HepG2 (cell line): ENCODE measurements around the gene LCE1E. TPM values are rescaled to one million over a fixed set of nuclear protein-coding genes. Genes with fewer than 3 reads are reported as not detected.

Source experiments
- ATAC-seq: fragments of 200-7000 bp; cut with Tn5 transposase; 3 replicates; pipeline ENCODE4 v1.9.1; 2020; ENCODE audit warnings: mild to moderate bottlenecking, moderate library complexity
- Bru-seq: library from RNA; stranded (reverse); fragments of 400-500 nt; gene quantifications from one replicate; lab custom pipeline; 2021; lab: Mats Ljungman, UMichigan
- BruChase-seq, 2 experiments: library from RNA; stranded (reverse); fragments of 400-500 nt; gene quantifications; one replicate each; lab custom pipeline; 2021; lab: Mats Ljungman, UMichigan
- BruUV-seq: library from RNA; stranded (reverse); fragments of 400-500 nt; replicated peaks from 2 replicates; lab custom pipeline; 2021; lab: Mats Ljungman, UMichigan
- CTCF ChIA-PET: fragments of 300-600 bp; formaldehyde crosslinking; extraction: SDS; loops from one replicate; lab custom pipeline; 2021; ENCODE audit warnings: low total read pairs, inconsistent platforms, low intra/inter-chr PET ratio; lab: Yijun Ruan, JAX
- POLR2A ChIA-PET: fragments of 350-600 bp; sonication (Branson Sonifier 250); formaldehyde crosslinking; loops from one replicate; lab custom pipeline; 2020; ENCODE audit warnings: antibody characterized with exemption, inconsistent platforms; lab: Yijun Ruan, JAX
- DNase-seq: peaks from one replicate; pipeline ENCODE4 v3.0.0-alpha.2; 2015; ENCODE audit warnings: low spot score
- FAIRE-seq: peaks from 3 replicates; lab custom pipeline; 2011; peaks lifted over from hg19 to GRCh38; lab: Jason Lieb, UNC
- H2AFZ ChIP-seq: one replicate; pipeline ENCODE4 v1.6.1; 2011; ENCODE audit warnings: low read length, inconsistent platforms
- H3K27ac ChIP-seq: fragments of 300-600 bp; 3 replicates; pipeline ENCODE4 v1.8.0; 2011; ENCODE audit warnings: mixed run types, mild to moderate bottlenecking, mixed read lengths, low read length, inconsistent platforms; ENCODE audit not compliant: insufficient read depth; ENCODE audit errors: extremely low read length
- H3K27me3 ChIP-seq, 2 experiments: fragments of 200-600 bp in 1 of 2; 2 replicates in 1 of 2; 3 replicates in 1 of 2; pipeline versions ENCODE4 v1.6.0 to v1.8.0; 2011; ENCODE audit warnings: low read length in 2 of 2, mild to moderate bottlenecking in 2 of 2, moderate library complexity in 2 of 2, inconsistent platforms in 1 of 2; ENCODE audit not compliant: insufficient read depth in 2 of 2, control insufficient read depth in 1 of 2
- H3K36me3 ChIP-seq, 2 experiments: fragments of 200-600 bp in 1 of 2; replicated peaks in 1 of 2; 2 replicates in 1 of 2; 3 replicates in 1 of 2; pipeline versions ENCODE4 v1.5.1 to v1.8.0; 2011; ENCODE audit warnings: low read length in 2 of 2, inconsistent platforms in 1 of 2; ENCODE audit not compliant: insufficient read depth in 2 of 2, control insufficient read depth in 1 of 2
- H3K4me1 ChIP-seq: 2 replicates; pipeline ENCODE4 v1.5.1; 2012; ENCODE audit warnings: low read length, inconsistent platforms; ENCODE audit not compliant: insufficient read depth
- H3K4me2 ChIP-seq: 2 replicates; pipeline ENCODE4 v1.6.0; 2011; ENCODE audit warnings: low read depth, low read length, inconsistent platforms
- H3K4me3 ChIP-seq, 3 experiments: fragments of 200-600 bp in 1 of 3; sonication (generic), shearing (Covaris generic) in 1 of 3; replicated peaks in 1 of 3; 2 replicates each; pipeline ENCODE4 v1.5.1; 2011 to 2016; ENCODE audit warnings: low read length in 3 of 3, inconsistent platforms in 2 of 3, low read depth in 2 of 3, mild to moderate bottlenecking in 2 of 3, control low read depth in 1 of 3, mixed read lengths in 1 of 3; ENCODE audit not compliant: insufficient read depth in 1 of 3
- H3K79me2 ChIP-seq: one replicate; pipeline ENCODE4 v1.6.1; 2011; ENCODE audit warnings: low read length, inconsistent platforms; ENCODE audit not compliant: insufficient read depth
- H3K9ac ChIP-seq: 2 replicates; pipeline ENCODE4 v1.6.0; 2011; ENCODE audit warnings: mild to moderate bottlenecking, low read depth, low read length, inconsistent platforms; ENCODE audit not compliant: insufficient read depth
- H3K9me3 ChIP-seq: 2 replicates; pipeline ENCODE4 v1.5.1; 2012; ENCODE audit warnings: mild to moderate bottlenecking, low read length
- H4K20me1 ChIP-seq: 2 replicates; pipeline ENCODE4 v1.6.0; 2011; ENCODE audit warnings: inconsistent platforms, mild to moderate bottlenecking, low read length, moderate library complexity; ENCODE audit not compliant: insufficient read depth
- CCAR2 ChIP-seq: fragments of 200-400 bp; formaldehyde crosslinking; optimal IDR thresholded peaks from 2 replicates; pipeline ENCODE3; 2018; ENCODE audit warnings: low read depth, mild to moderate bottlenecking, low read length, moderate library complexity
- HHEX ChIP-seq: IDR thresholded peaks from 2 replicates; pipeline ENCODE4 v1.6.1; 2016; ENCODE audit warnings: control low read depth
- NR2F2 ChIP-seq: IDR thresholded peaks from 2 replicates; pipeline ENCODE4 v1.6.1; 2012; ENCODE audit warnings: low read depth, inconsistent platforms, borderline replicate concordance
- RBM39 ChIP-seq: fragments of 200-400 bp; formaldehyde crosslinking; IDR thresholded peaks from one replicate; pipeline ENCODE4 v1.6.1; 2018; ENCODE audit warnings: antibody characterized with exemption, mild to moderate bottlenecking, low read depth, low read length; ENCODE audit not compliant: poor library complexity, severe bottlenecking
- STAG1 ChIP-seq: sonication (generic); formaldehyde crosslinking; IDR thresholded peaks from 2 replicates; pipeline ENCODE4 v1.4.0; 2020; ENCODE audit warnings: missing genetic modification reagents
- ZNF264 ChIP-seq: sonication (generic); formaldehyde crosslinking; IDR thresholded peaks from 2 replicates; pipeline ENCODE4 v1.4.0; 2020; ENCODE audit warnings: missing genetic modification reagents
- ZSCAN29 ChIP-seq: sonication (generic); formaldehyde crosslinking; conservative IDR thresholded peaks from 2 replicates; pipeline ENCODE4 v1.4.0; 2020; ENCODE audit warnings: mild to moderate bottlenecking, missing genetic modification reagents
- WGBS: methylation state at CpG from one replicate; pipeline ENCODE4 v1.1.6; 2017; ENCODE audit warnings: low lambda C conversion rate; 5-methylcytosine and 5-hydroxymethylcytosine counted together
- in situ Hi-C: cut with HindIII; loops from 2 replicates; pipeline ENCODE4 v1.10.0; 2017; ENCODE audit warnings: low pct_unique_long_range_greater_than_20kb; ENCODE audit not compliant: extremely low pct_ligation_motif_present
- intact Hi-C: fragments of 100-400 bp; cut with micrococcal nuclease; formaldehyde crosslinking; loops from one replicate; pipeline ENCODE4 v1.10.0; 2022; ENCODE audit not compliant: unreplicated experiment
- long read RNA-seq, 2 experiments: library from RNA in 1 of 2; library from polyadenylated mRNA in 1 of 2; stranded (forward) in 1 of 2; unstranded in 1 of 2; transcript quantifications; one replicate each; pipeline ENCODE4 v2.0.0, GENCODE V29; 2019 to 2022
- polyA minus RNA-seq, 3 experiments: library from RNA; depleted of rRNA, polyadenylated mRNA; stranded (reverse); fragments of >200 nt; gene quantifications; 2 replicates each; pipeline ENCODE4 v1.2.3, GENCODE V29; 2011; ENCODE audit warnings: low replicate concordance in 1 of 3
- polyA plus RNA-seq, 8 experiments: library from polyadenylated mRNA; depleted of rRNA in 3 of 8; stranded (reverse) in 7 of 8; unstranded in 1 of 8; fragments of >200 nt; fragmentation: Illumina TruSeq in 4 of 8; extraction: Trizol in 4 of 8; gene quantifications; 2 replicates each; pipeline versions ENCODE4 v1.2.1 to v1.2.3, GENCODE V29; 2011 to 2016; ENCODE audit warnings: low read depth in 4 of 8, missing spikeins in 1 of 8, mixed read lengths in 1 of 8; ENCODE audit not compliant: insufficient read depth in 1 of 8
- total RNA-seq, 5 experiments: library from RNA; depleted of rRNA; stranded (reverse); fragments of >200 nt; fragmentation: Illumina TruSeq; extraction: Trizol; gene quantifications; 2 replicates each; pipeline ENCODE4 v1.2.3, GENCODE V29; 2016; ENCODE audit warnings: low read depth in 1 of 5
- TF ChIP-seq, protein P1 (sequence below): IDR thresholded peaks from 2 replicates; pipeline ENCODE4 v1.6.1; 2016; ENCODE audit warnings: missing compliant biosample characterization, missing genetic modification reagents, borderline replicate concordance
- TF ChIP-seq, protein P2 (sequence below): sonication (generic); formaldehyde crosslinking; IDR thresholded peaks from 2 replicates; pipeline ENCODE4 v1.5.1; 2020; ENCODE audit warnings: mild to moderate bottlenecking, missing genetic modification reagents, borderline replicate concordance
- TF ChIP-seq, protein P3 (sequence below): sonication (generic); formaldehyde crosslinking; IDR thresholded peaks from 2 replicates; pipeline ENCODE4 v1.4.0; 2020; ENCODE audit warnings: mild to moderate bottlenecking, missing genetic modification reagents
- TF ChIP-seq, protein P4 (sequence below): sonication (generic); formaldehyde crosslinking; IDR thresholded peaks from 2 replicates; pipeline ENCODE4 v1.5.1; 2020; ENCODE audit warnings: mild to moderate bottlenecking, moderate library complexity, missing genetic modification reagents

Gene LCE1E, protein sequence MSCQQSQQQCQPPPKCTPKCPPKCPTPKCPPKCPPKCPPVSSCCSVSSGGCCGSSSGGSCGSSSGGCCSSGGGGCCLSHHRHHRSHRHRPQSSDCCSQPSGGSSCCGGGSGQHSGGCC
- not detected in 2 replicates for total RNA-seq (2016; rRNA removed; fragmentation: Illumina TruSeq; extraction: Trizol)
- total RNA-seq (2016; cell fraction: cytosol; rRNA removed; fragmentation: Illumina TruSeq; extraction: Trizol; ENCODE audit: low read depth), result not detected in 2 replicates
- total RNA-seq (2016; cell fraction: insoluble cytoplasmic fraction; rRNA removed; fragmentation: Illumina TruSeq; extraction: Trizol), result 0.24 TPM in 1 of 2 replicates, not detected in the other
- not detected in 2 replicates for total RNA-seq (2016; cell fraction: membrane; rRNA removed; fragmentation: Illumina TruSeq; extraction: Trizol)
- total RNA-seq (2016; cell fraction: nucleus; rRNA removed; fragmentation: Illumina TruSeq; extraction: Trizol), result not detected in 2 replicates
- polyA plus RNA-seq (2011; rRNA removed), result 0.12 TPM in 2 replicates
- polyA plus RNA-seq (2011; cell fraction: cytosol; rRNA removed), result 0.10 and 0.16 TPM in 2 replicates
- polyA plus RNA-seq (2011; cell fraction: nucleus; rRNA removed), result 0.19 TPM in 1 of 2 replicates, not detected in the other
- polyA plus RNA-seq (2012), result not detected in 2 replicates
- not detected in 2 replicates for polyA plus RNA-seq (2016; cell fraction: cytosol; fragmentation: Illumina TruSeq; extraction: Trizol; ENCODE audit: low read depth)
- polyA plus RNA-seq (2016; cell fraction: insoluble cytoplasmic fraction; fragmentation: Illumina TruSeq; extraction: Trizol; ENCODE audit: low read depth), result not detected in 2 replicates
- 0.30 TPM in 1 of 2 replicates, not detected in the other for polyA plus RNA-seq (2016; cell fraction: membrane; fragmentation: Illumina TruSeq; extraction: Trizol; ENCODE audit: low read depth)
- polyA plus RNA-seq (2016; cell fraction: nucleus; fragmentation: Illumina TruSeq; extraction: Trizol; ENCODE audit: insufficient read depth, low read depth), result not detected in 2 replicates
- not detected in 2 replicates for polyA minus RNA-seq (2011; rRNA and poly(A)+ RNA removed; ENCODE audit: low replicate concordance)
- not detected in 2 replicates for polyA minus RNA-seq (2011; cell fraction: cytosol; rRNA and poly(A)+ RNA removed)
- polyA minus RNA-seq (2011; cell fraction: nucleus; rRNA and poly(A)+ RNA removed), result not detected in 2 replicates
- Bru-seq, nascent RNA, result percentile 17 among the genes with signal in this experiment
- BruChase-seq, experiment 1, labeled RNA remaining after a 6-hour chase, result percentile 24 among the genes with signal in this experiment
- BruChase-seq, experiment 2, labeled RNA remaining after a 2-hour chase, result percentile 17 among the genes with signal in this experiment
- long read RNA-seq, experiment 1, result 0 reads
- long read RNA-seq, experiment 2, result 0 reads

DNA sequence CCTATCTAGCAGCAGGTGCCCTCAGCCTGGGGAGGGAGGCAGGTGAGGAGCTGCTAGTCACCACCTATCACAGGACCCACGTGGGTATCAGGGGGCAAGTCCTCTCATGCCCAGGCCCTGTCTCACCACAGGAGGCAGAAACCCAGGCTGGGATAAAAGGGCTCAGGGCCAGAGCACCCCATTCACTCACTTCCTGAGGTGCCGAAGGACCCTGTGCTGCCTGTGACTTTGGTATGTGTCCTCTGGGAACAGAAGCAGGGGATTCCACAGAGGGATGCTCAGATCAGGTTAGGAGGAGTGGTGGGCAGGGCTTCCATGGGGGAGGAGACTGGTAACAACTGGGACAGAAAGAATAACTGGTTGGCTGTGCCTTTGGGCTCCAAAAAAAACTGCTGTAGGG lies at the start of gene LCE1E:
LCE1E (plus strand) TSS at position 181 of the 400 bp plus-strand sequence. CDS start 1,043 bp downstream, outside the sequence.
- H3K4me2 ChIP-seq, result no peak within 1 kb of the TSS
- no peak within 1 kb of the TSS for H3K9ac ChIP-seq
- in situ Hi-C loops (no loop called here), intact Hi-C loops (no loop called here)
- H3K9me3 ChIP-seq, result no peaks in the 10 kb centered on the region
- ATAC-seq (no peak), FAIRE-seq (no peak), DNase-seq (no peak)
- H2AFZ ChIP-seq, result no peak within 1 kb of the TSS
- no TSS peak for BruUV-seq
- WGBS, result 0% methylated on average over 1 of the region's 2 CpGs
- no peak within 1 kb of the TSS for H3K27ac ChIP-seq
- no peaks in the 10 kb centered on the region for H4K20me1 ChIP-seq
- H3K79me2 ChIP-seq, result no peaks in the 10 kb centered on the region
- H3K4me1 ChIP-seq, result no peaks in the 10 kb centered on the region
- CTCF ChIA-PET, result no interaction called here
- H3K4me3 ChIP-seq, result no peak within 1 kb of the TSS
- H3K27me3 ChIP-seq, result no peaks in the 10 kb centered on the region
- no peaks in the 10 kb centered on the region for H3K36me3 ChIP-seq
- POLR2A ChIA-PET, result no interaction called here
- TF ChIP-seq, protein P1, sequence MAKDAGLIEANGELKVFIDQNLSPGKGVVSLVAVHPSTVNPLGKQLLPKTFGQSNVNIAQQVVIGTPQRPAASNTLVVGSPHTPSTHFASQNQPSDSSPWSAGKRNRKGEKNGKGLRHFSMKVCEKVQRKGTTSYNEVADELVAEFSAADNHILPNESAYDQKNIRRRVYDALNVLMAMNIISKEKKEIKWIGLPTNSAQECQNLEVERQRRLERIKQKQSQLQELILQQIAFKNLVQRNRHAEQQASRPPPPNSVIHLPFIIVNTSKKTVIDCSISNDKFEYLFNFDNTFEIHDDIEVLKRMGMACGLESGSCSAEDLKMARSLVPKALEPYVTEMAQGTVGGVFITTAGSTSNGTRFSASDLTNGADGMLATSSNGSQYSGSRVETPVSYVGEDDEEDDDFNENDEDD, result no peak
- TF ChIP-seq, protein P2, sequence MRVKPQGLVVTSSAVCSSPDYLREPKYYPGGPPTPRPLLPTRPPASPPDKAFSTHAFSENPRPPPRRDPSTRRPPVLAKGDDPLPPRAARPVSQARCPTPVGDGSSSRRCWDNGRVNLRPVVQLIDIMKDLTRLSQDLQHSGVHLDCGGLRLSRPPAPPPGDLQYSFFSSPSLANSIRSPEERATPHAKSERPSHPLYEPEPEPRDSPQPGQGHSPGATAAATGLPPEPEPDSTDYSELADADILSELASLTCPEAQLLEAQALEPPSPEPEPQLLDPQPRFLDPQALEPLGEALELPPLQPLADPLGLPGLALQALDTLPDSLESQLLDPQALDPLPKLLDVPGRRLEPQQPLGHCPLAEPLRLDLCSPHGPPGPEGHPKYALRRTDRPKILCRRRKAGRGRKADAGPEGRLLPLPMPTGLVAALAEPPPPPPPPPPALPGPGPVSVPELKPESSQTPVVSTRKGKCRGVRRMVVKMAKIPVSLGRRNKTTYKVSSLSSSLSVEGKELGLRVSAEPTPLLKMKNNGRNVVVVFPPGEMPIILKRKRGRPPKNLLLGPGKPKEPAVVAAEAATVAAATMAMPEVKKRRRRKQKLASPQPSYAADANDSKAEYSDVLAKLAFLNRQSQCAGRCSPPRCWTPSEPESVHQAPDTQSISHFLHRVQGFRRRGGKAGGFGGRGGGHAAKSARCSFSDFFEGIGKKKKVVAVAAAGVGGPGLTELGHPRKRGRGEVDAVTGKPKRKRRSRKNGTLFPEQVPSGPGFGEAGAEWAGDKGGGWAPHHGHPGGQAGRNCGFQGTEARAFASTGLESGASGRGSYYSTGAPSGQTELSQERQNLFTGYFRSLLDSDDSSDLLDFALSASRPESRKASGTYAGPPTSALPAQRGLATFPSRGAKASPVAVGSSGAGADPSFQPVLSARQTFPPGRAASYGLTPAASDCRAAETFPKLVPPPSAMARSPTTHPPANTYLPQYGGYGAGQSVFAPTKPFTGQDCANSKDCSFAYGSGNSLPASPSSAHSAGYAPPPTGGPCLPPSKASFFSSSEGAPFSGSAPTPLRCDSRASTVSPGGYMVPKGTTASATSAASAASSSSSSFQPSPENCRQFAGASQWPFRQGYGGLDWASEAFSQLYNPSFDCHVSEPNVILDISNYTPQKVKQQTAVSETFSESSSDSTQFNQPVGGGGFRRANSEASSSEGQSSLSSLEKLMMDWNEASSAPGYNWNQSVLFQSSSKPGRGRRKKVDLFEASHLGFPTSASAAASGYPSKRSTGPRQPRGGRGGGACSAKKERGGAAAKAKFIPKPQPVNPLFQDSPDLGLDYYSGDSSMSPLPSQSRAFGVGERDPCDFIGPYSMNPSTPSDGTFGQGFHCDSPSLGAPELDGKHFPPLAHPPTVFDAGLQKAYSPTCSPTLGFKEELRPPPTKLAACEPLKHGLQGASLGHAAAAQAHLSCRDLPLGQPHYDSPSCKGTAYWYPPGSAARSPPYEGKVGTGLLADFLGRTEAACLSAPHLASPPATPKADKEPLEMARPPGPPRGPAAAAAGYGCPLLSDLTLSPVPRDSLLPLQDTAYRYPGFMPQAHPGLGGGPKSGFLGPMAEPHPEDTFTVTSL (CRISPR knock-in tag), result no peak
- TF ChIP-seq, protein P3, sequence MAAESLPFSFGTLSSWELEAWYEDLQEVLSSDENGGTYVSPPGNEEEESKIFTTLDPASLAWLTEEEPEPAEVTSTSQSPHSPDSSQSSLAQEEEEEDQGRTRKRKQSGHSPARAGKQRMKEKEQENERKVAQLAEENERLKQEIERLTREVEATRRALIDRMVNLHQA (CRISPR knock-in tag), result no peak
- TF ChIP-seq NR2F2, result no peak
- no peak for TF ChIP-seq ZSCAN29 (CRISPR knock-in tag)
- TF ChIP-seq ZNF264 (CRISPR knock-in tag), result no peak
- TF ChIP-seq, protein P4, sequence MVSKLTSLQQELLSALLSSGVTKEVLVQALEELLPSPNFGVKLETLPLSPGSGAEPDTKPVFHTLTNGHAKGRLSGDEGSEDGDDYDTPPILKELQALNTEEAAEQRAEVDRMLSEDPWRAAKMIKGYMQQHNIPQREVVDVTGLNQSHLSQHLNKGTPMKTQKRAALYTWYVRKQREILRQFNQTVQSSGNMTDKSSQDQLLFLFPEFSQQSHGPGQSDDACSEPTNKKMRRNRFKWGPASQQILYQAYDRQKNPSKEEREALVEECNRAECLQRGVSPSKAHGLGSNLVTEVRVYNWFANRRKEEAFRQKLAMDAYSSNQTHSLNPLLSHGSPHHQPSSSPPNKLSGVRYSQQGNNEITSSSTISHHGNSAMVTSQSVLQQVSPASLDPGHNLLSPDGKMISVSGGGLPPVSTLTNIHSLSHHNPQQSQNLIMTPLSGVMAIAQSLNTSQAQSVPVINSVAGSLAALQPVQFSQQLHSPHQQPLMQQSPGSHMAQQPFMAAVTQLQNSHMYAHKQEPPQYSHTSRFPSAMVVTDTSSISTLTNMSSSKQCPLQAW (CRISPR knock-in tag), result no peak
- no peak for TF ChIP-seq STAG1
- no peak for TF ChIP-seq CCAR2
- no peak for TF ChIP-seq RBM39
- no peak for TF ChIP-seq HHEX (CRISPR knock-in tag)
